ENCODE measurements around the gene ZNF527. TPM values are rescaled to one million over a fixed set of nuclear protein-coding genes. Genes with fewer than 3 reads are reported as not detected.

The ZNF527 gene
- total RNA-seq: 2.1 and 5.4 TPM in 2 replicates

GRCh38 chr19:37370880-37371661, at the start of gene ZNF527:
ZNF527 (plus strand) TSS chr19:37371099; CDS start chr19:37374199, 3,100 bp downstream.

Other genes with a start within 250 kb of the ZNF527 start
- gene ZNF585A, start 198.4 kb upstream of the ZNF527 start, total RNA-seq: 1.9 and 6.3 TPM in 2 replicates
- 7.6 and 9.7 TPM in 2 replicates for gene ZNF585B, start 160.6 kb upstream of the ZNF527 start, total RNA-seq
- 2.0 and 3.6 TPM in 2 replicates for gene ZNF383, start 152.9 kb upstream of the ZNF527 start, total RNA-seq
- gene ZNF569, start 96.3 kb downstream of the ZNF527 start, total RNA-seq: 3.6 and 5.3 TPM in 2 replicates
- 2.7 and 6.4 TPM in 2 replicates for gene ZNF570, start 98.3 kb downstream of the ZNF527 start, total RNA-seq
- gene ZNF793, start 135.8 kb downstream of the ZNF527 start, total RNA-seq: 1.3 and 1.5 TPM in 2 replicates
- 0.77 and 1.6 TPM in 2 replicates for gene ZNF571, start 223.7 kb downstream of the ZNF527 start, total RNA-seq
- 0.12 and 0.60 TPM in 2 replicates for gene ZNF540, start 223.8 kb downstream of the ZNF527 start, total RNA-seq